Activated T-helper 2 cell treated with anti-CD3 and anti-CD28 coated beads, Interferon-gamma antibody, Interleukin-2, Interleukin-4, amounts not matched to agents 10 μg/mL and 5 μg/mL and 100 μg/mL, durations not matched to agents 14 hours and 24 hours and 36 hours (primary cell): Measurements from ENCODE around the gene MCC. TPM values are rescaled to one million over a fixed set of nuclear protein-coding genes. Genes with fewer than 3 reads are reported as not detected.
A peak's percentile ranks its signal among the peaks of the same experiment; 100 is the strongest.

ENCODE experiments used
- DNase-seq: peaks from one replicate; pipeline ENCODE4 v3.0.0; 2021; ENCODE audit warnings: low spot score
- H3K27ac Mint-ChIP-seq: one replicate; pipeline ENCODE4 v1.8.0; 2021; ENCODE audit warnings: mixed read lengths
- H3K27me3 Mint-ChIP-seq: one replicate; pipeline ENCODE4 v1.8.0; 2021; ENCODE audit warnings: low read depth, mixed read lengths
- H3K36me3 Mint-ChIP-seq: one replicate; pipeline ENCODE4 v1.8.0; 2021; ENCODE audit warnings: low read depth, mixed read lengths
- H3K4me1 Mint-ChIP-seq: one replicate; pipeline ENCODE4 v1.8.0; 2021; ENCODE audit warnings: low read depth, mixed read lengths
- H3K4me3 Mint-ChIP-seq: one replicate; pipeline ENCODE4 v1.8.0; 2021; ENCODE audit warnings: low read depth, mild to moderate bottlenecking, moderate library complexity, mixed read lengths
- H3K9me3 Mint-ChIP-seq: one replicate; pipeline ENCODE4 v1.8.0; 2021; ENCODE audit warnings: mixed read lengths
- intact Hi-C: fragments of 100-400 bp; cut with micrococcal nuclease; formaldehyde crosslinking; loops from one replicate; pipeline ENCODE4 v1.15.1; 2023
- total RNA-seq: library from RNA; stranded (reverse); gene quantifications from 2 replicates; pipeline ENCODE4 v1.2.3, GENCODE V29; 2022

MCC gene
- total RNA-seq, 1 donor from 2014 or later, result 2.1 TPM

DNA sequence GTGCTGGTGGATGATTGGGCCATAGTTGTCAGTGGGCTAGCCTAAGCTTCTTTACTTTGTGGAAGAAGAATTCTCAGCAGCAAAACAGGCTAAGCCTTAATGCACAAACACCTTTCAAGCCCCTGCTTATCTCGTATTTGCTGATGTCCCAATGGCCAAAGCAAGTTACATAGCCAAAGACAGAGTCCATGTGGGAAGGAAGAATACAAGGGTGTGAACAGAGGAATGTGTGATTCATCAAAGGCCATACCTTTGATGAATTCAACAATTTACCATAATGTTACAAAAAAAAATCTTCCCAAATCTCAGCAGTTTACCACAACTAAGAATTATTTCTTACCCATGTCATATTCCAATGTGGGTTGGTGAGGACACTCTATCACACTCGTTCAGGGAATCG is 24.1 kb upstream of the MCC start:
- Mint-ChIP-seq H3K9me3 (peaks cover 3% of the 10 kb centered on the region), H3K4me1 (peaks cover 41% of the 10 kb centered on the region), H3K27me3 (peaks cover 24% of the 10 kb centered on the region), H3K4me3 (no peak overlapping the region), H3K27ac (no peak overlapping the region), H3K36me3 (peaks cover 20% of the 10 kb centered on the region)
- no peak for DNase-seq
- intact Hi-C loops, result loop anchor here (2.0 kb wide), 3 partner anchors 24 to 536 kb away; partner anchors contain the start of genes DCP2 and MCC

DNA sequence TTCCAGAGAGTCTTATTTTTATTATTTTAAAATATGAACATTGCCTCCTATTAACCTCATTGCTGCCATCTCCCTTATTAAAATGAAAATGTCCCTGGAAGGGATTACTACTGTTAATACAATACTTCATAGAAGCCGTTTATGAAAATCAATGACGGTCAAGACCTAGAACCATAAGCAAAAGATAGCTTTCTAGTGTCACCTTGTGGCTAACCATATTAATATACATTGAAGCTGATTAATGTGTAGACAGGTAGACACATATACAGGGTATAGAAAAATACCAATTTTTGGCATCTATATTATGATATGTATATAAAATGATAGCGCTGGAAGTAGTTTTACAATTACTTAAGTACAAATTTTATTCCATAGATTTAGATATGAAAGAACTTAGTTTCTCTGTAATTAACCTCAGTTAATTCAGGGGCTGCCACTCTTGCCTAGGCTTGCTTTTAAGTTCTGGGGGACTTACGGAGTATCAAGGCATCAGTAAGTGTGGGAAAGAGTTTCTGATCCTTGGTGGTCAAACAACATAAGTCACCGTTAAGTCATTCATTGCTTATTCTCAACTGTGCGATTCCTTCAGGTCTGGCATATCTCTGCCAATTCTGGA is 22.7 kb upstream of the MCC start:
- H3K27ac Mint-ChIP-seq, result no peak overlapping the region
- H3K27me3 Mint-ChIP-seq, result peaks cover 30% of the 10 kb centered on the region
- H3K4me1 Mint-ChIP-seq, result peaks cover 37% of the 10 kb centered on the region
- DNase-seq, result no peak
- peaks cover 9% of the 10 kb centered on the region for H3K36me3 Mint-ChIP-seq
- intact Hi-C loops, result loop anchor here (2.0 kb wide), 1 partner anchor 174 kb away; no protein-coding TSS in a partner anchor
- peaks cover 3% of the 10 kb centered on the region for H3K9me3 Mint-ChIP-seq
- H3K4me3 Mint-ChIP-seq, result no peak overlapping the region

DNA sequence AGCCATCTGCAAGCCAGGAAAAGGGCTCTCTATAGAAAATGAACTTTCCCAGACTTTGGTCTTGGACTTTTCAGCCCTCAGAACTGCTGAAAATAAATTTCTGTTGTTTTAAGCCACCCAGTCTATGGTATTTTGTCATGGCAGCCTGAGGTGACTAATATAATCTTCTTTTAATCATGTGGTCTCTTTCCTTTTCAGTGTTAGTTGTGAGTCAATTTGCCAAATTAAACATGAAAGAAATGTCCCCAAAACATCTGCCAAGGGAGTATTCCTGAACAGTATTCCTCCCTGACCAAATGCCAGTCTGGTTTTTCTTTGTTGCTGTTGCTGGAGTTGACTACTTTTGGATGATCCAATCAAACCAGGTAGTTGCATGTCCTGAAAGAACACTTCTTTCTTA is 20.5 kb upstream of the MCC start:
- peaks cover 22% of the 10 kb centered on the region for H3K4me1 Mint-ChIP-seq
- H3K27ac Mint-ChIP-seq, result no peak overlapping the region
- H3K9me3 Mint-ChIP-seq, result peaks cover 3% of the 10 kb centered on the region
- peaks cover 2% of the 10 kb centered on the region for H3K36me3 Mint-ChIP-seq
- H3K4me3 Mint-ChIP-seq, result no peak overlapping the region
- peaks cover 42% of the 10 kb centered on the region for H3K27me3 Mint-ChIP-seq
- DNase-seq, result no peak
- intact Hi-C loops, result loop anchor here (2.0 kb wide), 1 partner anchor 16 kb away; no protein-coding TSS in a partner anchor

DNA sequence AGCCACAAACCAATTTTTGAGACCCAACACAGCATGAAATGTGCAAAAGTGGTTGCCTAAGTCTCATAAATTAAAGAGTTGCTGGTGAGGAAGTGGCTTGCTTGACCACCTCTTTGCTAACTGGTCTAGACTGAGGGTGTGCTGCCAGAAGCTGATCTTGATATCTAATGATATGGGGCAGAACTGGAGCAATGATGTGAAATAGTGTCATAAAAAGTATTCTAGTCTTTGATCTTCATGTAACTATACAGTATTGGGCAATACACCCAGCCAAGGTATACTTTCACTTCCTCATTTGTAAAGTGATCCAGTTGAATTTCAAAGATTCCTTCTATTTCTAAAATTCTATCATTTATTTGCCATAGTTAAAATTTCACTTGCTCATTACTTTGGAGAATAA is 19.3 kb upstream of the MCC start:
- Mint-ChIP-seq H3K4me3 (no peak overlapping the region), H3K27me3 (peaks cover 45% of the 10 kb centered on the region), H3K9me3 (no peaks in the 10 kb centered on the region), H3K36me3 (no peaks in the 10 kb centered on the region), H3K4me1 (peaks cover 18% of the 10 kb centered on the region), H3K27ac (no peak overlapping the region)
- no peak for DNase-seq
- intact Hi-C loops, result no loop called here

DNA sequence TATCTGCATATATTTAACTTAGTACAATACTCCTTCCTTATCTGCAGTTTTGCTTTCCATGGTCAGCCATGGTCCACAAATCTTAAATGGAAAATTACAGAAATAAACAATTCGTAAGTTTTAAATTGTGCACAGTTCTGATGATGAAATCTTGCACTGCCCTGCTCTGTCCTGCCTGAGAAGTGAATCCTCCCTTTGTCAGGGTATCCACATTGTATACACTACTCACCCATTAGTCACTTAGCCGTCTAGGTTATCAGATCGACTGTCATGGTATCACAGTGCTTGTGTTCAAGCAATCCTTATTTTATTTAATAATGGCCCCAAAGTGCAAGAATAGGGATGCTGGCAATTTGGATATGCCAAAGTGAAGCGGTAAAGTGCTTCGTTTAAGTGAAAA is 16.9 kb upstream of the MCC start:
- no peak for DNase-seq
- intact Hi-C loops, result no loop called here
- Mint-ChIP-seq H3K27ac (no peak overlapping the region), H3K4me3 (no peak overlapping the region), H3K4me1 (peaks cover 15% of the 10 kb centered on the region), H3K36me3 (no peaks in the 10 kb centered on the region), H3K27me3 (peaks cover 64% of the 10 kb centered on the region), H3K9me3 (peaks cover 6% of the 10 kb centered on the region)

DNA sequence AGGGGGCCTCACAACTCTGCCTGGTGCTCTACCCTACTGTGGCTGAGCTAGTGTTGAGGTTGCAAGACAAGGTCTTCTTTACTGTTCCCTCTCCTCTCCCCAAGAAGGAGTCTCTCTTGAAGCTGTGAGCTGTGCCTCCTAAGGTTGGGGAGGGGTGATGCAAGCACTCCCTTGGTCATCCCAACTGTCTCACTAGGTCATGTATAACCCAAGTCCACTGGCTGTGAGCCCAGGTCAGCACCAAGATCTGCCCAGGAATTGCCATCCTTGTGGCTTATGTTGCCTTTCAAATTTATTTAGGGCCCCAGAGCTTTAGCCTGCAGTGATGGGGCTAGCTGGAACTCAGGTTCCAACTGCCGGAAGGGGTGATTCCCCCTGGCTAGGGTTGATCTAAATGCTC is 14.9 kb upstream of the MCC start:
- intact Hi-C loops, result no loop called here
- no peak overlapping the region for H3K27ac Mint-ChIP-seq
- H3K9me3 Mint-ChIP-seq, result peaks cover 16% of the 10 kb centered on the region
- H3K27me3 Mint-ChIP-seq, result peaks cover 73% of the 10 kb centered on the region
- no peaks in the 10 kb centered on the region for H3K36me3 Mint-ChIP-seq
- no peak overlapping the region for H3K4me3 Mint-ChIP-seq
- DNase-seq, result no peak
- peaks cover 11% of the 10 kb centered on the region for H3K4me1 Mint-ChIP-seq

DNA sequence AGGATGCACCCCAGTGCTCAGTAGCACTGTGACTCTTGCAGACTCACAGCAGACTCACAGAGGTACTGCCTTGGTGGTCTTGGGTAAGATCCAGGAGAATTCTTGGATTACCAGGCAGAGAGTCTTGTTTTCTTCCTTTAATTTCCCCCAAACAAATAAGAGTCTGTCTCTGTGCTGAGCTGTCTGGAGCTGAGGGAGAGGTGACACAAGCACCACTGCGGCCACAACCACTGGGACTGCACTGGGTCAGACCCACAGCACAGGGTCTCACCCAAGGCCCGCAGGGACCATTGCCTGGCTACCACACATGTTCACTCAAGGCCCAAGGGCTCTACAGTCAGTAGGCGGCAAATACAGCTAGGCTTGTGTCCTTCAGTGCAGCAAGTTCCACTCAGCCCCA is 13.8 kb upstream of the MCC start:
- Mint-ChIP-seq H3K9me3 (peaks cover 16% of the 10 kb centered on the region), H3K36me3 (no peaks in the 10 kb centered on the region), H3K27me3 (peaks cover 74% of the 10 kb centered on the region), H3K27ac (no peak overlapping the region), H3K4me3 (no peak overlapping the region), H3K4me1 (peaks cover under 1% of the 10 kb centered on the region)
- no peak for DNase-seq
- intact Hi-C loops, result no loop called here

DNA sequence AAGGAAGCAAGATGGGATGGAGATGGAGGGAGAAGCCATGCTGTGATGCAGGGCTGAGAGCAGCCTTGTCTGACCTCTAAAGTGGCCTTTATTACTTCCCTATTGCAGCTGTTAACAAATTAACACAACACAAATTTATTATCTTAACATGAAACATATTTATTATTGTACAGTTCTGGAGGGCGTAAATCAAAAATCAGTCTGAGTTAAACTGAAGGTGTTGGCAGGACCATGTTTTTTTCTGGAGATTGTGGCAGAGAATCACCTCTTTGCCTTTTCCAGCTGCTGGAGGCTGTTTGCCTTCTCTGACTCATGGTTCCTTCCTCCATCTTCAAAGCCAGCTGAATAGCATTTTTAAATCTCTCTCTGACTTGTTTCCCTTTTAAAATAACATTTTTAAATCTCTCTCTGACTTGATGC is 7.2 kb upstream of the MCC start:
- Mint-ChIP-seq H3K4me1 (no peaks in the 10 kb centered on the region), H3K27me3 (peaks cover 79% of the 10 kb centered on the region), H3K4me3 (no peak overlapping the region)

DNA sequence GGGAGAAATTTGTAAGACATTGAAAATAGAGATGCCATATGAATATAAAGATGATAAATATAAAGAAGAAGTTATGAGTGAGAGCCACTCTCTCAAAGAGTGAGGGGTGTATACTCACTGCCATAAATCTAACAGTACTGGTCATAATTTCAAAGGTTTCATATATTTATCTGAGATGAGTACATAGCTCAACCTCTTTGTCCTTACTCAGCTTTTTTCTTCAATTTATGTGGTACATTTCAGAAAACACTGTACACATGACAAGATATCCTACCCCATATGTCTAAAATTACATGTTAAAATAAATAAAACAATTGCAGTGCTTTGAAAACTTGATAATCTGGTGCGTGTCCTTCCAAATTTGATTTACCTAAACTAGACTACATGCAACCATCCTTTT is 5.2 kb upstream of the MCC start:
- no peak for DNase-seq
- peaks cover 25% of the 10 kb centered on the region for H3K9me3 Mint-ChIP-seq
- H3K27ac Mint-ChIP-seq, result no peak overlapping the region
- peaks cover 12% of the 10 kb centered on the region for H3K4me1 Mint-ChIP-seq
- H3K27me3 Mint-ChIP-seq, result peaks cover 77% of the 10 kb centered on the region
- H3K36me3 Mint-ChIP-seq, result peaks cover 7% of the 10 kb centered on the region
- intact Hi-C loops, result no loop called here
- H3K4me3 Mint-ChIP-seq, result no peak overlapping the region

More for the DNA sequence above, 7.2 kb upstream of the MCC start:
- intact Hi-C loops, result no loop called here
- H3K27ac Mint-ChIP-seq, result no peak overlapping the region
- DNase-seq, result no peak
- H3K9me3 Mint-ChIP-seq, result peaks cover 26% of the 10 kb centered on the region
- H3K36me3 Mint-ChIP-seq, result peaks cover 5% of the 10 kb centered on the region

DNA sequence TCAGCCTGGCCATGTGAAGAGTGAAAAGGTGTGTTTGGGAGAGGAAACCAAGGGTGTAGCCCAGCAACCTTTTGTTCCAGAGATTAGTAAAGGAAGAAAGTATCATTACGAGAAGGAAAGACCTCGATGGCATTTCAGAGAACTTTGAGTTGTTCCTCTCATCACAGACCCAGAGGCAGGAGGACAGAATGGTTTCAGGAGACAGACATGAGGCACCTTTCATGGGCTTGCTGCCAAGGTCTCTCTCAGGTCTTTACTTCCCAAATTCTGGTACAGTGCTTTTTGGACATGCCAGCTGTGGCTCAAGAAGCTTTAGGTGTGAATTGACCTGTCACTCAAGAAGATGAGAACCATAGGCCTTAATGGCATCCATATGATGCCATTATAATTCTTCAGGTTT is 2.8 kb upstream of the MCC start:
- Mint-ChIP-seq H3K27ac (no peak overlapping the region), H3K27me3 (peaks cover 78% of the 10 kb centered on the region), H3K4me1 (peaks cover 21% of the 10 kb centered on the region), H3K9me3 (peaks cover 25% of the 10 kb centered on the region), H3K4me3 (no peak overlapping the region), H3K36me3 (peaks cover 7% of the 10 kb centered on the region)
- DNase-seq, result no peak
- intact Hi-C loops, result no loop called here

DNA sequence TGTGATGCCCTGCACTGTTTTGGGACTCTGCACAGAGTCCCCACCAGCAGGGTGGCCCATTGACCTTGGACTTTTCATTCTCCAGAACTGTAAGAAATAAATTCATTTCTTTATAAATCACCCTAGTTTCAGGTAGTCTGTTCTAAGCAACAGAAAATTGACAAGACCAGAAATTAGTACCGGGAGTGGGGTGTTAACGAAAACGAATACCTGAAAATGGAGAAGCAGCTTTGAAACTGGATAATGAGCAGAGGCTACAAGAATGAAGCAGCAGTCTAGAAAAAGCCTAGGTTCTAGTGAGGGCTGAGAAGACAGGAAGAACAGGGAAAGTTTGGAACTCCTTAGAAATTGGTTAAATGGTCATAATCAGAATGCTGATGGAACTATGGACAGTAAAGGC is 2.1 kb upstream of the MCC start:
- no peak for DNase-seq
- intact Hi-C loops, result no loop called here
- Mint-ChIP-seq H3K27me3 (peaks cover 81% of the 10 kb centered on the region), H3K27ac (no peak overlapping the region), H3K9me3 (peaks cover 25% of the 10 kb centered on the region), H3K4me3 (no peak overlapping the region), H3K4me1 (peaks cover 21% of the 10 kb centered on the region), H3K36me3 (peaks cover 7% of the 10 kb centered on the region)

DNA sequence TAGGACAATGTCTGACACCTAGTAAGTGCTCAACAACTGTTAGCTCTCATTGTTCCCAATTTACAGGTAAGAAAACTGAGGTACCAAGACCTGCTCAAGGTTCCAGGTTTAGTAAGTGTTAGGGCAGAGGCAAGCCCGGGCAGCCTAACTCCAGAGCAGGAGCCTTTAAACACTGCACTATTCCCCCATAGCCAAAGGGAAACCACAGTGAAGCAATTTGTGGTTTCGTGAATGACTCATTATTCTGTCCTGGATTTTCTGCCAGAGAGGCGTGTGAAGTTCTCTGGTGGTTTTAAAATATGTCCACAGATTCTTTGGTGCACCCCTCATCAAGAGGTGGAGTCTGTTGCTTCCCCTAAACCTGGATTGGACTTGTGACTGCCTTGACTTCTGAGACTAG is 1.0 kb upstream of the MCC start:
- intact Hi-C loops, result loop anchor here (2.0 kb wide), 1 partner anchor 24 kb away; the partner anchor contains the start of gene YTHDC2
- Mint-ChIP-seq H3K9me3 (peaks cover 25% of the 10 kb centered on the region), H3K36me3 (peaks cover 7% of the 10 kb centered on the region), H3K27ac (no peak overlapping the region), H3K27me3 (peaks cover 81% of the 10 kb centered on the region), H3K4me1 (peaks cover 21% of the 10 kb centered on the region), H3K4me3 (no peak overlapping the region)
- no peak for DNase-seq

DNA sequence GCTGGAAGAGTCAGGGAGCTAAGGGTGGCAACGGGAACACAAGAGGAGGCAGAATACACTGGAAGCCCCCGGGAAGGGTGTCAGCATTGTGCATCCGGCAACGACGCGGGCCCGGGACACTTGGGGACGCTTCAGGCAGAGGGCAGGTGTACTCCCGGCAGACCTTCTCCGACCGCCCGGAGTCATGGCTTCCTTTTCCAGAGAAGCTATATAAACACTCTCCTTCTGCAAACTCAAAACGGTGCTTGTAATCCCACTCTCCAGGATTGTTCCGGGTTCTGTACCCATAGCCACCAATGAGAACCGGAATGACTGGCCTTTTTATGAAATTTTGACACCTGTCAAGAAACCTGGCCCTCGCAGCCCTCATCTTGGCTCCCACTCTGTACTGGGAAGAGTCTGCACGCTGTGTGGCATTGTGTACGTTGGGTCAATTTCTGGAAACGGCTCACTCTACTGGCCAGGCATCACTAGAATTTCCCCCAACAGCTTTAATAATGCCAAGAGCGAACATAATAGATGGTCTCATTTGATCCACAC is 462 bp upstream of the MCC start:
- intact Hi-C loops, result loop anchor here (2.0 kb wide), 1 partner anchor 24 kb away; the partner anchor contains the start of gene YTHDC2
- Mint-ChIP-seq H3K36me3 (peaks cover 7% of the 10 kb centered on the region), H3K27ac (no peak overlapping the region), H3K27me3 (peaks cover 81% of the 10 kb centered on the region), H3K4me3 (peak overlapping the region; percentile 76), H3K4me1 (peaks cover 21% of the 10 kb centered on the region), H3K9me3 (peaks cover 25% of the 10 kb centered on the region)
- DNase-seq, result no peak
